HG02870 (cell line): ENCODE data around the gene TNFSF10.
"Not testable (repeated sequence)": the region's sequence is repeated elsewhere in the genome, so short reads cannot be mapped to it uniquely, and the experiment has no call there.

ENCODE experiments used
- ATAC-seq: cut with Tn5 transposase; IDR thresholded peaks from one replicate; pipeline ENCODE4 v1.9.1; 2021; ENCODE audit warnings: mild to moderate bottlenecking, moderate library complexity; ENCODE audit not compliant: unreplicated experiment

TNFSF10 gene

GRCh38 chr3:172544404-172544803 lies 21.2 kb upstream of the TNFSF10 start:
- no peak for ATAC-seq

- ATAC-seq, result no peak
These were observed 20.7 kb upstream of the TNFSF10 start for GRCh38 chr3:172543884-172544283.

- no peak for ATAC-seq
These were observed 20.2 kb upstream of the TNFSF10 start for GRCh38 chr3:172543419-172543818.

- ATAC-seq, result no peak
These were observed 19.8 kb upstream of the TNFSF10 start for GRCh38 chr3:172542999-172543398.

- no peak for ATAC-seq
These were observed 18.8 kb upstream of the TNFSF10 start for GRCh38 chr3:172541945-172542488.

GRCh38 chr3:172540049-172540448 lies 16.8 kb upstream of the TNFSF10 start:
- ATAC-seq, result no peak

- ATAC-seq, result no peak
These were observed 16.0 kb upstream of the TNFSF10 start for GRCh38 chr3:172539273-172539672.

- ATAC-seq, result no peak
These were observed 15.3 kb upstream of the TNFSF10 start for GRCh38 chr3:172538368-172539151.

GRCh38 chr3:172537507-172538158 lies 14.4 kb upstream of the TNFSF10 start:
- no peak for ATAC-seq

- no peak for ATAC-seq
These were observed 13.8 kb upstream of the TNFSF10 start for GRCh38 chr3:172536993-172537419.

- no peak for ATAC-seq
These were observed 13.3 kb upstream of the TNFSF10 start for GRCh38 chr3:172536505-172536904.

GRCh38 chr3:172530566-172530965 lies 7.3 kb upstream of the TNFSF10 start:
- ATAC-seq, result no peak

- ATAC-seq, result no peak
These were observed 6.9 kb upstream of the TNFSF10 start for GRCh38 chr3:172530101-172530561.

GRCh38 chr3:172528677-172529076 lies 5.4 kb upstream of the TNFSF10 start:
- no peak for ATAC-seq

- no peak for ATAC-seq
These were observed 4.1 kb upstream of the TNFSF10 start for GRCh38 chr3:172527306-172527705.

- ATAC-seq, result no peak
These were observed 1.9 kb upstream of the TNFSF10 start for GRCh38 chr3:172525116-172525613.

GRCh38 chr3:172524611-172525010 lies 1.4 kb upstream of the TNFSF10 start:
- no peak for ATAC-seq

- ATAC-seq, result not testable (repeated sequence)
These were observed 1.1 kb downstream of the TNFSF10 start for GRCh38 chr3:172521837-172522726.

GRCh38 chr3:172520301-172520831 lies 2.9 kb downstream of the TNFSF10 start:
- peak; percentile 62 for ATAC-seq

GRCh38 chr3:172519740-172520139 lies 3.5 kb downstream of the TNFSF10 start:
- no peak for ATAC-seq
